HK-2 (cell line): ENCODE measurements around the gene DPP6.

ENCODE experiments used
- DNase-seq: peaks from one replicate; pipeline ENCODE4 v3.0.0-alpha.2; 2018; ENCODE audit not compliant: unreplicated experiment

DPP6 gene

DNA sequence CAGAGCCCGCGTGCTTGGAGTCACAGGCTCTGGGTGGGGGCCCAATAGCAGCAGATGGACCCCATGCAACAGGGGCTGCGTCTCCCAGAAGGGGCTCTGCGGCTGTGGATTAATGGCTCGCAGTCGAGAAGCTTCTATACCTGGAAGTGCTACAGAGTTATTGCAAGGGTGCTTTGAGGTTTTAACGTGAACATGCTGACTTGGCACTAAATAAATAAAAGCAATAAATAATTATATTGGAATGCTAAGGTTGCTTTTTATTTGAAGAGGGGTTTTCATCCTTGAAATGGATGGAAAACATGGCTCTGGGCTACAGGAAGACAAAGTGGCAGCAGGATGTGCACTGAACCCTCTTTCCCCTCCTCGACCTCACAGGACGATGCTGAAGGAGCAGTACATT is 828.3 kb downstream of the DPP6 start:
- no peak for DNase-seq

DNA sequence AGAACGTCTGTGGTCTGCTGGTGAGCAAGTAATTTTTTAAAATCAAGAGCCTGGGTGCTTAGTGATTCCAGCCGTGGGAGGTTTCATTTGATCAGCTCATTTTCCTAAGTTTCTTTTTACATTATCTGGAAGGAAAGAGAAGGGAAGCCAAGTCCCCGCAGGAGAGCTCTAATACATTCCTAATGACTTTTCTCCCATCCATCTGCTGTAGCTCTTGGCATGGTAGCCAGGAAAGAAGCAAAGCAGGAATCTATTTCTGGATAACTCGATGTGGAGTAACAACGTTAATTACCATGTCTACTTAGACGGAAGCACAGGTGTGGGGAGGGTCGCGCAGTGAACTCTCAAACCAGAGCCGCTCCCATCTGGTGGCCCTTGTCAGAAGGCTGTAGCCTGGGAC is 828.8 kb downstream of the DPP6 start:
- DNase-seq = no peak

DNA sequence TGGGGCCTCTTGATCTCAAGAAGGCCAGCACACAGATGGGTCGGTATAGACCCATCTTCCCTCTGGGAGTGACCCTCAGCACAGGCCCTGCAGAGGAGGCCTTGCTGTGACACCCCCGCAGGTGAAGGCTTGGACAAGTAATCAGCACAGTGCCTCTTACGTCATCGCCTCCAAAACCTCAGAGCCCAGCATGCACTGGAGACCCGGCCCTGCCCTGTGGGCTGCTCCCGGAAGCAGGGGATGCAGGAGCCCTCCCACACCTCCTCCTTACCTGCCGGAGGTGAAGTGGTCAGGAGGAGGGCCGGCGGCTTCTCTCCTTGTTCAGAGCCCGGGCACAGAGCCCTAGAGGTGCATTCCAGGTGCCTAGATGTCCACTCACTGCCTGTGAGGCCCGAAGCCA is 829.3 kb downstream of the DPP6 start:
- no peak for DNase-seq

DNA sequence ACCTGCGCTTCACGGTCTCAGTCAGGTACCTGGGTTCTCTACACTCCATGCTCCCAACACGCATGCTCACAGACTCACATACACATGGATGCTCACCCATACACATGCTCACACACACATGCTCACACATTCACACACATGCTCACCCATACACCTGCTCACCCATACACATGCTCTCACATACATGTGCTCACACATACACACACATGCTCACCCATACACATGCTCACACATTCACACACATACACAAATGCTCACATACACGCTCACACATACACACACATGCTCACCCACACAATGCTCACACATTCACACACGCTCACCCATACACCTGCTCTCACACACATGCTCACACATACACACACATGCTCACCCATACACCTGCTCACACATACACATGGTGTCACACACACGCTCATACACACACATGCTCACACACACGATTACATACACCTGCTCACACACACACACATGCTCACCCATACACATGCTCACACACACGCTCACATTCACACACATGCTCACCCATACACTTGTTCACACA is 830.8 kb downstream of the DPP6 start:
- DNase-seq = no peak

DNA sequence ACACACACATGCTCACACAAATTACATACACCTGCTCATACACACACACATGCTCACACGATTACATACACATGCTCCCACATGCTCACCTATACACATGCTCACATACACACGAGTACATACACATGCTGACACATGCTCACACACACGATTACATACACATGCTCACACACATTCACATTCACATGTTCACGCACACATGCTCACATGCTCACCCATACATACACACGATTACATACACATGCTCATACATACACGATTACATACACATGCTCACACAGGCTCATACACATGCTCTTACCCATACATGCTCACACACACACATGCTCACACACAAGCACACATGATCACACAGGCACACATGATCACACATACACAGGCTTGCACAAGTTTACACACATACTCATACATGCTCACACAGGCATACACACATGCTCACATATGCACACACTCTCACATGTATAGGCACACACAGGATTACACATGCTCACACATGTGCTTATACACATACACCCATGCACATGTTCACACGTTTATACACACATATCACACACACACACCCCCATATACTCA is 832.2 kb downstream of the DPP6 start:
- DNase-seq = no peak

DNA sequence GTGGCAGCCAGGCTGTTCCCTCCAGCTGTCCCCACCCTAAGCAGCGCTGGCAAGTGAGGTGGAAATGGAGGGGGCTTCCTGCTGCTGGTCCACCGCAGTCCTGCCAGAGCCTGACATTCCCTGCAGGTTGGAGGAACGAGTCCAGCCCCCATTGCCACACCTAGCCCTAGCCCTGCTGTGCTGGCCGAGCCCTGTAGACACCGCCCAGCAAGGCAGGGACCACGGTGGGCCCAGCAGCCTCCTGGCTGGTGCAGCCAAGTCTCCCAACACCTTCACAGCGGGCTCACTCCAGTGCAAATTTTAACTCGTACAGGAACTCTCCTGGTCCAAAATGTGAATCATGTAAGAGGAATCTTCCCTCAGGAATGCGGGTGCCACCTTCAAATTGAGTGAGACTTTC is 834.4 kb downstream of the DPP6 start:
- DNase-seq = no peak

DNA sequence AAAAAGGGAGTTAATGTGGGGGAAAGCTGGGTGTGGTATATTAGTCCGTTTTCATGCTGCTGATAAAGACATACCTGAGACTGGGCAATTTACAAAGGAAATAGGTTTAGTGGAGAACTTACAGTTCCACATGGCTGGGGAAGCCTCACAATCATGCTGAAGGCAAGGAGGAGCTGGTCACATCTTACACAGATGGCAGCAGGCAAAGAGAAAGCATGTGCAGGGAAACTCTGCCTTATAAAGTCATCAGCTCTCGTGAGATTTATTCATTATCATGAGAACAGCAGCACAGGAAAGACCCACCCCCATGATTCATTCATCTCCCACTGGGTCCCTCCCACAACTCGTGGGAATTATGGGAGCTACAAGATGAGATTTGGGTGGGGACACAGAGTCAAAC is 836.5 kb downstream of the DPP6 start:
- DNase-seq = no peak

DNA sequence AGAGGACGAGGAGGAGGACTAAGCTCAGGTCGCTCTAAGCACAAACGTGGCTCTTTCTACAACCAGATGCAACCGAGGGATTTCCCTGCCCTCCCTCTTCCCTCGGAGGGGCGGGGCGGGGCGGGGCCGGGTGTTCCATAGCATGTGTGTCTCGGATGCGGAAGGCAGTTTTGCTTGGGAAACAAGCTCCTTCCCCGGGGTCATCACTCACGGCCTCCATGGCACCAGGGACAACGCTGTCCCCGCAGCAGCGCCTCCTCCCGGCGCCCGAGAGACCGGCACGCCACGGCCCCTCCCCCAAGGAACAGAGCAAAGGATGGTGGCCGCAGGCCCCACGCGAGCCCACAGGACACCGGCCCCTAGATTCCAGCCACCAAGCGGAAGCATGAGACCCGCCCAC is 840.3 kb downstream of the DPP6 start:
- DNase-seq = no peak

DNA sequence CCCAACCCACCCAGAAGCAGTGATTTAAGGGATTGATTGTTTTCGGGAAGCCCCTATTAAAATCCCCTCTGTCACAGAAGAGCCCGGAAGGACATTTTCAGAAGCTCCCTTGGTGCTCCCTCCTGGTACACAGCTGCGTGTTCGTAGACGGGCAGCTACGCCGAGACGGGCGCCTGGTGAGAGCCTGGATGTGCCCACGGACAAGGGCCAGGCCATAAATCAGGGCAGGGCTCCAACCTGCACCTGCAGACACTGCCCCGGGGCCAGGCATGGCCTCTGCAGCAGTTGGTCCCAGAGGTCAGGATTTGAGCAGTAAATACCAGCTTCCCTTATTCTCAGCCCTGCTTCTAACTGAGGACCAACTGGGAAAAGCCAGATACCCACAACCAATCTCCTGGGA is 843.9 kb downstream of the DPP6 start:
- no peak for DNase-seq

DNA sequence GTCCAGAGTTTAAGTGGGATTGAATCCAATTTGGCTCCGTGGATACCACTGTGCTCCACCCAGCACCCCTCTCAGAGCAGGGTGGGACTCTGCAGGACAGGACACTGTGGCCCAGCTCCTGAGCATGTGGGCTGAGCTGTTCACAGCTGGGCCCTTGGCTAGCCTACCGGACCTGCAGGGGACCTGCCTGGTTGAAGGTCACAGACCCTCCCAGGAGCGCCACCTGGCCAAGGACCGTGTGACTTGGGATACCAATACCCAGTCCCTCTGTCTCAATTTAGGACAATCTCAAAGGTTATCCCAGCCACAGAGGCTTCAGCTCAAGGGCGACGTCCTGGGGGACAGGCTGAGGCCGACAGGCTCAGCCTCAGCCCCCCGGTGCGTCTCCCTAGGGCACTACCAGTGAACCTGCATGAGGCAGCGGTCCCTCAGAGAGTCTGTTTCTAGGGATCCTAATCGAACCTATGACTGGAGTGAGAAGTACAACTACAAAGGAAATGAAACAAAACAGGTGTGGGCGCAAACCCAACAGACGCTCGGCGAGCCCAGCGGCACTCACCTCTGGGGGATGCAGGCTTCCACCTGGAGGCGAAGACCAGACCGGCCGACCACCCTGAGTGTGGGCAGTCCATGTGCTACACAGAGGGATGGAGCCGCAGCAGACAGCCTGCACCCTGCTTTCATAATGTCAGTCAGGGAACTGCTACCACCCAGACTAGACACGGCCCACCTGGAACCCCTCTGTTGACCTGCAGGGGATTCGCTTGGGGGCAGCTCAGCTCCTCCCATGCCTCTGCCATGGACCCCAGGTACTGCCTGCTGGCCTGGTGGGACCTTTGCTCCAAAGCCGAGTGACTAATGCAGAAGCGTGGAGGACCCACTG is 847.0 kb downstream of the DPP6 start:
- DNase-seq = no peak

DNA sequence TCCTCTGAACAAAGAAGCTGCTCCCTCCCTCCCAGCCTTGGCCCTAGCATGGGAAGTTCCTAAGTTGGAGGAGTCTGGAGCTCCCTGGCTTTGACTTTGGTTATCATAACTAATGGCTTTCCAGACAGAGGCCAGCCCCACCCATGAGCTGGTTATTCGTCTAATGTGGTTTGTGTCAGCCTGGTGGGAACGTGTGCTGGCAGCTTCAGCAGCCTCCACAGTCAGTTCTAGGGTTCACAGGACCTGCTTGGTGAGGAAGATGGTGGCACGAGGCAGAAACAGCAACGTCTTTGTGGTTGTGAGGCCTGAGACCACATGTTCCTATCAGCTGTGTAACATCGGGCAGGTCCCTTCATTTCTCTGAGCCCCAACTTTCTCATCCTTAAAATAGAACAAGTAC is 847.7 kb downstream of the DPP6 start:
- DNase-seq = no peak

DNA sequence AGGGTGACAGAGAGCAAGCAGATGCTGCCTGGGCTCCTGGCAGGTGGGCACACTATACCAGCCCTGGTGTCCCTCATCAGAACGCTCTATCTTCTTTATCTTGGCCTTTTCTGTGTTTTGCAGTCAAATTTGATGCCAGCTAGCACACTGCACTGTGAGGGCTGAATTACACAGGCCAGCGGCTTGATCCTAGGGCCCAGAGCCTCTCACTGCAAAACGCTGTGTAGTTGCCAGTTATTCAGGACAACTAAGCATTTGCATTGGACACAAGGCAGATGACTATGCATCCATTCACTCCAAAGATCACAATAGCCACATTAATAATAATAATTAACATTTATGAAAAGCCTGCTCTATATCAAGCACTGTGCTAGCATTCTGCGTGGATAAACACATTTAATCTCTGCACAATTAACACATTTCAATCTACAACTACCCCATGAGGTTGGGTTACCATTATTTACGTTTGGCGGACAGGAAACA is 850.4 kb downstream of the DPP6 start:
- DNase-seq = no peak

DNA sequence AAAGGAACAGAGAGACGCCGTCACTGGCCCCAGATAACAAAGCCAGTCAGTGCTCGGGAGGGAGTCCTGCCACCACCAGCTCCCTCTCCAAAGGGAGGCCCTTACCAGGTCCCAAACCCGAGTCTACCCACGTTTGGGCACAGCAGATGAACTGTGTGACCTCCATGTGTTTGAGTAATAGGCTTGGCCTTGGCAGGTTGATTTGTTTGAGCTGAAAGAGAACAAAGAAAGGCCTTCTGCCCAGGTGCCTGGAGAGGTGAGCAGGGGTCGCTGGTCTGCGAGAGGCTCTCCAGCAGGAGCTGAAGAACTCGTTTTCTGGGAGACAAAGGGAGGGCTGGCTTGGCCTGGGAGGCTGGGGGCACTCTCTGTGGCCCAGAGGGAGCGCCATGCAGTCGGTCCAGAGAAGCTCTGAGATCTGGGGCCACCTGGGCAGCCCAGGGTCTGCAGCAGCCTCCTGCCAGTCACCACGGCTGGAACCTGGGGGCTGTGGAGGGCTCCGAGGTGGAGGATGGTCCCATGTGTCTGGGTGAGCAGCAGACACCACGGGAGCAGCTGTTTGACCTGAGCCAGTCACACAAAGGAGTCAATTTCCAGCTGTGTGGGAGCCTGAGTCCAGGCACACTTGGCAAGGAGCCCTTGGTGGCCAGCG is 851.0 kb downstream of the DPP6 start:
- no peak for DNase-seq

DNA sequence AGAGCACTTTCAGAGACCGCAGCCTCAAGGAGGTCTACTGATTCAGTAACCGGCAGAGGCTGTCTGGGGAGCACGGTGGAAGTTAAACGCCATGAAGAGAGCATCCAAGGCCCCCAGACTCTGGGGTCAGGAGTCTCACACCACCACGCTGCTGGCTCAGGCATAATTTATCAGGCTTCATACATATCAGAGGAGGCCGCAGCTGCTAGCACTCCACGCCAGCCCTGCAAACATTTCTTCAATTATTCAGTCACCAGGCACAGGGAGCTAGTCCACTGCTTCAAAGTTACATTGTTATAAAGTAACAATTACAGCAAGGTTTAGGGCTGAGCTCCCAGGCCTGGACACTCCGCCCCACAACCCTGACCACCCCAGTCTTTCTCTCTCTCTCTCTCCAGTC is 852.9 kb downstream of the DPP6 start:
- DNase-seq = no peak

DNA sequence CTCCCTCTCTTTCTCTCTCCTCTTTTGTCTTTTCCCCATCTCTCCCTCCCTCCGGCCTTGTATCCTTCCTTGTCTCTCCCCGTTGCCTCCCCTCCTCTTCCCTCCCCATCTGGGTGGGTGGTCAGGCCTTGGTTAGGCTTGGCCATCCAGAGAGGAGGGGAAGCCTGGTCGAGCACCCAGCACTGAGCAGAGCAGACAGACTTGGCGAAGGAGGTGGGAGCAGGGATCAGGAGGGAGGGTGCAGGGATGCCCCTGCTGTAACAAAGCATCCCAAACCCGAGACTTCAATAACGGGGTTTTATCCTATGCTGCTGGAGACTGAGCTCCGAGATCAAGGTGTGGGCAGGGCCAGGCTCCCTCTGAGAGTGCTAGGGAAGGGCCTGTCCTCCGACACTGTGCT is 853.4 kb downstream of the DPP6 start:
- no peak for DNase-seq

DNA sequence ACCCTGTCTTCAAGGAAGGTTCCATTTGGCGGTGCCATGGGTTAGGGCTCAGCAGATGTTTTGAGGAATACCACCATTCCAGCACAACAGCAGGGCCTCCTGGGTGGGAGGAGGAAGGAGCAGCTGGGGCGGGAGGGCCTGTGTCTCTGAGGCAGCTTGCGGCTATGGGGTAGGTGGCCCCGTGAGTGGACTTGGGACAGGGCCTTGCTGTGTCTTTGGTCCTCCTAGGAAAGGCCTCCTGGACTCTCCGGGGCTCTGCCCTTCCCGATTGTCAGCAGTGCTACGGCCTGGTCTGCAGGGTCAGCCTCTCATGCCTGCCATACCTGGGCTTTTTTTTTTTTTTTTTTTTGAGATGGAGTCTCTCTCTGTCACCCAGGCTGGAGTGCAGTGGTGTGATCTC is 854.0 kb downstream of the DPP6 start:
- DNase-seq = no peak

DNA sequence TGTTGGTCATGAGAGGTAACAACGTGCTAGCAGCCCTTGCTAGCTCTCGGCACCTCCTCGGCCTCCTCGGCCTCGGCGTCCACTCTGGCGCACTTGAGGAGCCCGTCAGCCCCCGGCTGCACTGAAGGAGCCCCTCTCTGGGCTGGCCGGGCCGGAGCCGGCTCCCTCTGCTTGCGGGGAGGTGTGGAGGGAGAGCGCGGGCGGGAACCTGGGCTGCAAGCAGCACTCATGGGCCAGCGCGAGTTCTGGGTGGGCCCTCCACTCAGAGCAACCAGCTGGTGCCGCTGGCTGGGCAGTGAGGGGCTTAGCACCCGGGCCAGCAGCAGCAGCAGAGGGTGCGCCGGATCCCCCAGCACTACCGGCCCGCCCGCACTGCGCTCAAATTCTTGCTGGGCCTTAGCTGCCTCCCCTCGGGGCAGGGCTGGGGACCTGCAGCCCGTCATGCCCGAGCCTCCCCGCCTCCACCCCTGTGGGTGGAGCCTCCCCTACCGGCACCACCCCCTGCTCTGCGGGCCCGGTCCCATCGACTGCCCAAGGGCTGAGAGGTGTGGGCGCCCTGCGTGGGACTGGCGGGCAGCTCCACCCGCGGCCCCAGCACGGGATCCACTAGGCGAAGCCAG is 854.6 kb downstream of the DPP6 start:
- no peak for DNase-seq

DNA sequence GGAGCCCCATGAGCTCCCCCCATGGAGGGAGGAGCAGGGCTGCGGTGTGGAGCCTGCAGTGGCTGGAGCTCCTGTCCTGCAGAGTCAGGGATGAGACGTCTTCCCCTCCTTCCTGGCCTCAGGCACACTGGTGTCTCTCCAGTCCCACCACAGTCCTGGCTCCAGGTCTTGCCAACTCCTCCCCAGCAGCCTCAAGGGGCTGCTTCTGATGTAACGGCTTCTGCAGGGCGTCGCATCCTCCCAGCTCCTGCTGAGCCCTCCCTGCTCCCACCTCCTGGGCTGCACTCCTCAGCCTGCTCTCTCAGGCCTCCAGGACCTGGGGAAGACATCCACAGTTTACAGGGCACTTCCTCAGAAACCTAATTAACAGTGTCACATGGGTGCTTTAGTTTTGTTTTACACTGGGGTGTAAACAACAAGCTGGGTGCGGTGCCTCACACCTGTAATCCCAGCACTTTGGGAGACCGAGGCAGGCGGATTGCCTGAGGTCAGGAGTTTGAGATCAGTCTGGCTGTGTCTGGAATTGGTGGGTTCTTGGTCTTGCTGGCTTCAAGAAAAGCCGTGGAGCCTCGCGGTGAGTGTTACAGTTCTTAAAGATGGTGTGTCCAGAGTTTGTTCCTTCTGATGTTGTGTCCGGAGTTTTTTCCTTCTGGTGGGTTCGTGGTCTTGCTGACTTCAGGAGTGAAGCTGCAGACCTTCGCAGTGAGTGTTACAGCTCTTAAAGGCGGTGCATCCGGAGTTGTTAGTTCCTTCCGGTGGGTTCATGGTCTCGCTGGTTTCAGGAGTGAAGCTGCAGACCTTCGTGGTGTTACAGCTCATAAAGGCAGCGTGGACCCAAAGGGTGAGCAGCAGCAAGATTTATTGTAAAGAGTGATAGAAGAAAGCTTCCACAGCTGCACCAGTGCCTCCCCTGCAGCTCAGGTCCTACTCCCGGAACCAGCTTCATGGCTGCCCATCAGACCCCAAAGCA is 855.7 kb downstream of the DPP6 start:
- DNase-seq = no peak

DNA sequence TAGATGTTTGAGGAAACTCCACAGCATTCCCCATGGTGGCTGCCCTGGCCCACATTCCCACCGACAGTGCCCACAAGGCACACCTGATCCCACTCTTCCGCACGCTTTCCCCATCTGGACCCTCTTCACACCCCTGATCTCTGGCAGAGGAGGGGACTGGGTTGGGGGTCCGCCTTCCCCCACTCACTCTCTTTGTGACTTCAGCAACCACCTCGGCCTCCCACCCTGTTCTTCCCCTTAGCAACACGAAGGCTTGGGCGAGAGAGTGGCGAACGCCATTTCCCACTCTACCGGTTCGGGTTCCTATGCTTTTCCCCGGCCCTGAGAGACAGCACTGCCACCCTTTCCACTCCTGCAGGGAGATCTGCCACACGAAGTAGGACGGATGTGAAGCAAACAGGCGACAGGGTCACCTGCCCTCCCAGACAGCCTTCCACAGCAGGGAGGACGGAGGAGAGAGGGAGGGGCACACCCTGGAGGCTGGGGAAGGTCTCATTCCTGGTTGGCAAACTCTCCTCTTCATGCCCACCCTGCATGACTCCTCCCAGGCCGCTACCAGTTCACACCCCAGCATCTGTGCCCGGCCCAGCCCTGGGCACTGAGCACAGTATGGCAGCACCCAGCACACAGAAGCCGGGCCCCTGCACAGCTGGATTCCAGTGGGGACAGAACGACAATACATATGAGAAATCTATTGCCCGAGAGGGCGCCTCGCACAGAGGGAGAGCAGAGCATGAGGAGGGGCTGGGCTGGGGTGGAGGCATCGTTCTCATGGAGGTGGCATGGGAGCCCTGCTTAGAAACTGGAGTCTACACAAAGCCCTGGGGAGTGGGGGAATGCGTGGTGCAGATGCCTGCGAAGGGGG is 857.3 kb downstream of the DPP6 start:
- no peak for DNase-seq

DNA sequence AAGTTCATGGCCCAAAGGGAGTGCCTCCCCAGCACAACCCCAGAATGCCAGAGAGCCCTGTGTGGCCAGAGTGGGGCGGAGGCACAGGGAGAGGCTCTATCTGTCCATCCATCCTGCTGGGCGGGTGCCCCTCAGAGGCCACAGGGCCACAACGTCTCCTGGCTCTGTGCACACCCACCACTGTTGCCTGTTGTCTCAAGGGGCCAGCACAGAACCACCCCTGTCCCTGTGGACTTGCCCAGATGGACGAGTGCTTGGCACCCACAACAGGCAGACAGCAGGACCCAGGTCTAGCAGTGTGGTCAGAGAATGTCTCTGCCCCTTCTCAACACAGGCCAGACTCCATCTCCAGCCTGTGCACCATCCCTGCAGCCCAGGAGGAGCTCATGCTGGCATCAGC is 857.9 kb downstream of the DPP6 start:
- no peak for DNase-seq
